Parietal lobe (tissue), 1 donor: Measurements from ENCODE around the gene ABCG4. TPM values are rescaled to one million over a fixed set of nuclear protein-coding genes. Genes with fewer than 3 reads are reported as not detected.

Experiments used
- total RNA-seq: library from RNA; depleted of rRNA; stranded (reverse); fragments of >200 nt; gene quantifications from one replicate; pipeline ENCODE4 v1.2.3, GENCODE V29; 2014

ABCG4 gene
- total RNA-seq, result 4.1 TPM

GRCh38 chr11:119149018-119149785, at the start of gene ABCG4:
Gene ABCG4 (plus strand): TSS chr11:119149052. CDS start chr11:119149966, 914 bp downstream.

GRCh38 chr11:119101759-119102423, 47.0 kb upstream of the ABCG4 start, which contains the start of gene DPAGT1:
Gene DPAGT1 (minus strand): TSS chr11:119101853. CDS start chr11:119101655, 198 bp downstream.

GRCh38 chr11:119106564-119107537, 42.0 kb upstream of the ABCG4 start, which contains the start of gene C2CD2L:
Gene C2CD2L (plus strand): TSS chr11:119107344. CDS start chr11:119107742, 398 bp downstream.

GRCh38 chr11:119121008-119121810, 27.6 kb upstream of the ABCG4 start, which contains the start of gene HINFP:
Gene HINFP (plus strand): TSS chr11:119121580. CDS start chr11:119126945, 5,365 bp downstream.

GRCh38 chr11:119168471-119169281, 19.8 kb downstream of the ABCG4 start, which contains the start of gene NLRX1:
Gene NLRX1 (plus strand): TSS chr11:119168725. CDS start chr11:119171404, 2,679 bp downstream.

GRCh38 chr11:119205574-119206510, 57.0 kb downstream of the ABCG4 start, which contains the start of gene CBL:
Gene CBL (plus strand): TSS chr11:119206339. CDS start chr11:119206418, 79 bp downstream.

Other genes with a start within 250 kb of the ABCG4 start
- 20.7 TPM for gene BCL9L, start 223.1 kb upstream of the ABCG4 start, total RNA-seq
- not detected for gene UPK2, start 192.8 kb upstream of the ABCG4 start, total RNA-seq
- not detected for gene FOXR1, start 177.3 kb upstream of the ABCG4 start, total RNA-seq
- 82.9 TPM for gene CENATAC, start 150.9 kb upstream of the ABCG4 start, total RNA-seq
- 1,127 TPM for gene RPS25, start 130.7 kb upstream of the ABCG4 start, total RNA-seq
- gene TRAPPC4, start 130.3 kb upstream of the ABCG4 start, total RNA-seq, result 76.1 TPM
- 15.0 TPM for gene SLC37A4, start 118.2 kb upstream of the ABCG4 start, total RNA-seq
- 40.1 TPM for gene HYOU1, start 91.8 kb upstream of the ABCG4 start, total RNA-seq
- 35.1 TPM for gene VPS11, start 81.2 kb upstream of the ABCG4 start, total RNA-seq
- gene HMBS, start 64.2 kb upstream of the ABCG4 start, total RNA-seq, result 8.1 TPM
- 11.6 TPM for gene DPAGT1, start 47.2 kb upstream of the ABCG4 start, total RNA-seq
- 12.2 TPM for gene C2CD2L, start 41.7 kb upstream of the ABCG4 start, total RNA-seq
- gene HINFP, start 27.5 kb upstream of the ABCG4 start, total RNA-seq, result 41.9 TPM
- gene NLRX1, start 19.7 kb downstream of the ABCG4 start, total RNA-seq, result 2.8 TPM
- gene NHERF4, start 36.4 kb downstream of the ABCG4 start, total RNA-seq, result not detected
- gene CBL, start 57.3 kb downstream of the ABCG4 start, total RNA-seq, result 25.0 TPM
- gene MCAM, start 168.1 kb downstream of the ABCG4 start, total RNA-seq, result 12.8 TPM
- 2.5 TPM for gene RNF26, start 185.5 kb downstream of the ABCG4 start, total RNA-seq
- gene C1QTNF5, start 191.8 kb downstream of the ABCG4 start, total RNA-seq, result 1.6 TPM
- not detected for gene MFRP, start 197.7 kb downstream of the ABCG4 start, total RNA-seq
- 5.0 TPM for gene USP2, start 232.6 kb downstream of the ABCG4 start, total RNA-seq